Smooth muscle cell (in vitro differentiated cells): ENCODE results near the gene PSMD3. TPM values are rescaled to one million over a fixed set of nuclear protein-coding genes. Genes with fewer than 3 reads are reported as not detected.

Experiments used
- DNase-seq: peaks from one replicate; lab custom pipeline; 2025; ENCODE audit not compliant: unreplicated experiment; lab: John Stamatoyannopoulos, UW
- H2AFZ ChIP-seq: fragments of 200-600 bp; sonication (generic); 2 replicates; pipeline ENCODE4 v1.6.0; 2016; ENCODE audit warnings: antibody characterized with exemption, low read depth, mild to moderate bottlenecking
- H3F3A ChIP-seq: fragments of 200-600 bp; sonication (generic); 2 replicates; pipeline ENCODE4 v1.6.0; 2017; ENCODE audit warnings: antibody characterized with exemption, low read depth
- H3K27ac ChIP-seq: fragments of 200-600 bp; sonication (generic); 2 replicates; pipeline ENCODE4 v1.5.1; 2016; ENCODE audit warnings: low read depth, mild to moderate bottlenecking
- H3K27me3 ChIP-seq: fragments of 200-600 bp; sonication (generic); 2 replicates; pipeline ENCODE4 v1.6.1; 2016; ENCODE audit warnings: low read depth, mild to moderate bottlenecking
- H3K36me3 ChIP-seq: fragments of 200-600 bp; sonication (generic); 2 replicates; pipeline ENCODE4 v1.5.1; 2016; ENCODE audit warnings: low read depth
- H3K4me1 ChIP-seq: fragments of 200-600 bp; sonication (generic); 2 replicates; pipeline ENCODE4 v1.5.1; 2016; ENCODE audit warnings: low read depth
- H3K4me2 ChIP-seq: fragments of 200-600 bp; sonication (generic); 2 replicates; pipeline ENCODE4 v1.6.0; 2016; ENCODE audit warnings: mild to moderate bottlenecking
- H3K4me3 ChIP-seq: fragments of 200-600 bp; sonication (generic); 2 replicates; pipeline ENCODE4 v1.5.1; 2016; ENCODE audit warnings: mild to moderate bottlenecking
- H3K79me2 ChIP-seq: fragments of 200-600 bp; sonication (generic); 2 replicates; pipeline ENCODE4 v1.6.0; 2016; ENCODE audit warnings: low read depth, mild to moderate bottlenecking
- H3K9ac ChIP-seq: fragments of 200-600 bp; sonication (generic); 2 replicates; pipeline ENCODE4 v1.6.0; 2016; ENCODE audit warnings: low read depth
- H3K9me3 ChIP-seq: fragments of 200-600 bp; sonication (generic); replicated peaks from 2 replicates; pipeline ENCODE4 v1.5.1; 2016; ENCODE audit warnings: low read depth
- H4K20me1 ChIP-seq: fragments of 200-600 bp; sonication (generic); 2 replicates; pipeline ENCODE4 v1.6.0; 2016; ENCODE audit warnings: low read depth
- WGBS: methylation state at CpG from one replicate; pipeline ENCODE4 v1.1.7; 2016; ENCODE audit warnings: low lambda C conversion rate; 5-methylcytosine and 5-hydroxymethylcytosine counted together
- microRNA-seq: library from miRNA; unstranded; fragments of <30 nt; microRNA quantifications from one replicate; pipeline ENCODE4, GENCODE V29; 2016; ENCODE audit warnings: borderline number of aligned reads
- polyA plus RNA-seq: library from polyadenylated mRNA; unstranded; fragments of >200 nt; fragmentation: Nextera tagmentation; extraction: Ambion mirVana; gene quantifications from 2 replicates; pipeline ENCODE4 v1.2.1, GENCODE V29; 2016
- small RNA-seq: library from RNA; depleted of rRNA; stranded (forward); fragments of <200 nt; gene quantifications from one replicate; pipeline ENCODE3, GENCODE V24; 2014
- total RNA-seq: library from RNA; depleted of rRNA; stranded (reverse); fragments of >200 nt; gene quantifications from 2 replicates; pipeline ENCODE4 v1.2.3, GENCODE V29; 2014
- TF ChIP-seq, protein P1 (sequence below): fragments of 200-600 bp; sonication (generic); IDR thresholded peaks from 2 replicates; pipeline ENCODE4 v1.5.1; 2017; ENCODE audit warnings: borderline replicate concordance, mild to moderate bottlenecking, antibody characterized with exemption; ENCODE audit not compliant: insufficient read depth, poor library complexity, severe bottlenecking

PSMD3 gene
- total and polyA plus RNA-seq, 2 experiments from 2014 or later = 83.8 to 110 TPM

GRCh38 chr17:40038882-40039513 is 58.4 kb downstream of the PSMD3 start:
- H3K36me3 ChIP-seq = no peaks in the 10 kb centered on the region
- H3K79me2 ChIP-seq = no peaks in the 10 kb centered on the region
- no peak overlapping the region for H3K4me3 ChIP-seq
- TF ChIP-seq, protein P1, sequence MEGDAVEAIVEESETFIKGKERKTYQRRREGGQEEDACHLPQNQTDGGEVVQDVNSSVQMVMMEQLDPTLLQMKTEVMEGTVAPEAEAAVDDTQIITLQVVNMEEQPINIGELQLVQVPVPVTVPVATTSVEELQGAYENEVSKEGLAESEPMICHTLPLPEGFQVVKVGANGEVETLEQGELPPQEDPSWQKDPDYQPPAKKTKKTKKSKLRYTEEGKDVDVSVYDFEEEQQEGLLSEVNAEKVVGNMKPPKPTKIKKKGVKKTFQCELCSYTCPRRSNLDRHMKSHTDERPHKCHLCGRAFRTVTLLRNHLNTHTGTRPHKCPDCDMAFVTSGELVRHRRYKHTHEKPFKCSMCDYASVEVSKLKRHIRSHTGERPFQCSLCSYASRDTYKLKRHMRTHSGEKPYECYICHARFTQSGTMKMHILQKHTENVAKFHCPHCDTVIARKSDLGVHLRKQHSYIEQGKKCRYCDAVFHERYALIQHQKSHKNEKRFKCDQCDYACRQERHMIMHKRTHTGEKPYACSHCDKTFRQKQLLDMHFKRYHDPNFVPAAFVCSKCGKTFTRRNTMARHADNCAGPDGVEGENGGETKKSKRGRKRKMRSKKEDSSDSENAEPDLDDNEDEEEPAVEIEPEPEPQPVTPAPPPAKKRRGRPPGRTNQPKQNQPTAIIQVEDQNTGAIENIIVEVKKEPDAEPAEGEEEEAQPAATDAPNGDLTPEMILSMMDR = peak; percentile 48
- H3F3A ChIP-seq = no peaks in the 10 kb centered on the region
- H3K27me3 ChIP-seq = no peaks in the 10 kb centered on the region
- H3K4me1 ChIP-seq = no peaks in the 10 kb centered on the region
- WGBS = 50% methylated on average over 11 of the region's 11 CpGs
- H3K4me2 ChIP-seq = no peak overlapping the region
- H3K27ac ChIP-seq = no peak overlapping the region
- no peak overlapping the region for H3K9ac ChIP-seq
- no peak overlapping the region for H2AFZ ChIP-seq
- H3K9me3 ChIP-seq = no peaks in the 10 kb centered on the region
- DNase-seq = peak; percentile 8
- no peaks in the 10 kb centered on the region for H4K20me1 ChIP-seq

DNA sequence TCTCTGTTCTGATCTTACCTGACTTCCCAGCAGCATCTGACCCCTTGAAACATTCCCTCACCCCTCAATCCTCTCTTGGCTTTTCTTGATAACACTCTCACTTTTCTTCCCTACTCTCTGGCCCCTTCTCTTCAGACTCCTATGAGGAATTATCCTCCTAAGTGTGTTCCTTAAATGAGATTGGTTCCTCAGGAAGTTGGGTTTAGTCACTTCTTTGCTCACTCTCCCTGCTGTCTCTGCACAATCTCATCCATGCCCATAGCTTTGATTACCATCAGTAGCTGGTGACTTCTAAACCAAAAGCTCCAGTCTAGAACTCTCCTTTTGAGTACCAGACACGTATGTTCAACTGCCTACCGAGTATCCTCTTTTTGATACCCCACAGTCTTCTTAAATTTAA is 60.6 kb downstream of the PSMD3 start:
- no peak overlapping the region for H3K27ac ChIP-seq
- no peaks in the 10 kb centered on the region for H3K36me3 ChIP-seq
- WGBS = 80% methylated on average over 2 of the region's 2 CpGs
- TF ChIP-seq, protein P1 = no peak
- DNase-seq = no peak
- H3K27me3 ChIP-seq = no peaks in the 10 kb centered on the region
- H3K9ac ChIP-seq = no peak overlapping the region
- H3F3A ChIP-seq = no peaks in the 10 kb centered on the region
- no peak overlapping the region for H3K4me3 ChIP-seq
- no peaks in the 10 kb centered on the region for H4K20me1 ChIP-seq
- no peaks in the 10 kb centered on the region for H3K4me1 ChIP-seq
- H3K9me3 ChIP-seq = no peaks in the 10 kb centered on the region
- no peak overlapping the region for H2AFZ ChIP-seq
- H3K4me2 ChIP-seq = no peak overlapping the region
- no peaks in the 10 kb centered on the region for H3K79me2 ChIP-seq

Small RNAs within 50 kb of the gene (microRNA-seq; reads per million reads assigned to microRNA genes)
- 3.5 reads per million for gene MIR6884

Small RNAs within 50 kb of the gene (small RNA-seq; reads per million reads assigned to genes)
- gene SNORD124 = 1,362 reads per million, percentile 100 among the genes with 10 or more reads in this experiment

Other genes starting within 250 kb of the PSMD3 start
- gene GRB7, start 242.9 kb upstream of the PSMD3 start, total RNA-seq = 2.7 and 3.6 TPM in 2 replicates
- gene GRB7, start 242.9 kb upstream of the PSMD3 start, polyA plus RNA-seq = 4.1 and 9.1 TPM in 2 replicates
- gene IKZF3, start 116.5 kb upstream of the PSMD3 start, total RNA-seq = under 0.01 and 0.40 TPM in 2 replicates
- not detected in 2 replicates for gene IKZF3, start 116.5 kb upstream of the PSMD3 start, polyA plus RNA-seq
- gene ZPBP2, start 112.6 kb upstream of the PSMD3 start, total RNA-seq = not detected in 2 replicates
- not detected in 2 replicates for gene ZPBP2, start 112.6 kb upstream of the PSMD3 start, polyA plus RNA-seq
- 16.4 TPM in 2 replicates for gene GSDMB, start 62.2 kb upstream of the PSMD3 start, total RNA-seq
- 6.6 and 12.6 TPM in 2 replicates for gene GSDMB, start 62.2 kb upstream of the PSMD3 start, polyA plus RNA-seq
- 29.8 and 43.5 TPM in 2 replicates for gene ORMDL3, start 53.2 kb upstream of the PSMD3 start, total RNA-seq
- gene ORMDL3, start 53.2 kb upstream of the PSMD3 start, polyA plus RNA-seq = 24.7 and 34.9 TPM in 2 replicates
- gene LRRC3C, start 53.1 kb upstream of the PSMD3 start, total RNA-seq = not detected in 2 replicates
- not detected in 2 replicates for gene LRRC3C, start 53.1 kb upstream of the PSMD3 start, polyA plus RNA-seq
- gene GSDMA, start 17.8 kb upstream of the PSMD3 start, total RNA-seq = 0.31 and 1.3 TPM in 2 replicates
- gene GSDMA, start 17.8 kb upstream of the PSMD3 start, polyA plus RNA-seq = 0.28 and 0.50 TPM in 2 replicates
- gene CSF3, start 34.6 kb downstream of the PSMD3 start, total RNA-seq = not detected in 2 replicates
- gene CSF3, start 34.6 kb downstream of the PSMD3 start, polyA plus RNA-seq = 0.80 TPM in 1 of 2 replicates, not detected in the other
- gene MED24, start 73.6 kb downstream of the PSMD3 start, total RNA-seq = 68.2 and 76.9 TPM in 2 replicates
- gene MED24, start 73.6 kb downstream of the PSMD3 start, polyA plus RNA-seq = 74.9 and 77.2 TPM in 2 replicates
- 15.6 and 25.4 TPM in 2 replicates for gene THRA, start 82.2 kb downstream of the PSMD3 start, total RNA-seq
- 17.6 and 21.2 TPM in 2 replicates for gene THRA, start 82.2 kb downstream of the PSMD3 start, polyA plus RNA-seq
- 6.0 and 12.5 TPM in 2 replicates for gene NR1D1, start 119.8 kb downstream of the PSMD3 start, total RNA-seq
- gene NR1D1, start 119.8 kb downstream of the PSMD3 start, polyA plus RNA-seq = 18.4 and 19.5 TPM in 2 replicates
- 74.9 and 79.0 TPM in 2 replicates for gene MSL1, start 141.2 kb downstream of the PSMD3 start, total RNA-seq
- 24.6 and 26.0 TPM in 2 replicates for gene MSL1, start 141.2 kb downstream of the PSMD3 start, polyA plus RNA-seq
- gene CASC3, start 159.7 kb downstream of the PSMD3 start, total RNA-seq = 25.6 and 33.3 TPM in 2 replicates
- 54.2 and 59.5 TPM in 2 replicates for gene CASC3, start 159.7 kb downstream of the PSMD3 start, polyA plus RNA-seq
- 2.6 and 4.0 TPM in 2 replicates for gene RAPGEFL1, start 196.7 kb downstream of the PSMD3 start, total RNA-seq
- gene RAPGEFL1, start 196.7 kb downstream of the PSMD3 start, polyA plus RNA-seq = 3.1 and 6.9 TPM in 2 replicates
- 6.5 and 6.7 TPM in 2 replicates for gene WIPF2, start 238.5 kb downstream of the PSMD3 start, total RNA-seq
- 13.9 and 19.6 TPM in 2 replicates for gene WIPF2, start 238.5 kb downstream of the PSMD3 start, polyA plus RNA-seq